GM19372 (cell line): ENCODE measurements around the gene NDST1.

ENCODE experiments used
- ATAC-seq: cut with Tn5 transposase; IDR thresholded peaks from one replicate; pipeline ENCODE4 v1.9.1; 2021; ENCODE audit warnings: mild to moderate bottlenecking, low read depth, moderate library complexity; ENCODE audit not compliant: unreplicated experiment

NDST1 gene

GRCh38 chr5:150540042-150540441, 32.1 kb downstream of the NDST1 start:
- ATAC-seq, result no peak

GRCh38 chr5:150540615-150541396, 32.9 kb downstream of the NDST1 start:
- ATAC-seq, result no peak

- ATAC-seq, result no peak
Measured at GRCh38 chr5:150541397-150541675, 33.4 kb downstream of the NDST1 start.

GRCh38 chr5:150541895-150542294, 34.0 kb downstream of the NDST1 start:
- ATAC-seq, result no peak

- ATAC-seq, result no peak
Measured at GRCh38 chr5:150542933-150543445, 35.1 kb downstream of the NDST1 start.

GRCh38 chr5:150544611-150545219, 36.8 kb downstream of the NDST1 start:
- ATAC-seq, result peak; percentile 94

GRCh38 chr5:150545246-150545645, 37.3 kb downstream of the NDST1 start:
- no peak for ATAC-seq

GRCh38 chr5:150548123-150548522, 40.2 kb downstream of the NDST1 start:
- no peak for ATAC-seq

GRCh38 chr5:150549735-150550134, 41.8 kb downstream of the NDST1 start:
- no peak for ATAC-seq

- no peak for ATAC-seq
Measured at GRCh38 chr5:150550286-150550685, 42.4 kb downstream of the NDST1 start.

- ATAC-seq, result no peak
Measured at GRCh38 chr5:150551066-150551465, 43.1 kb downstream of the NDST1 start.

GRCh38 chr5:150553402-150553801, 45.5 kb downstream of the NDST1 start:
- ATAC-seq, result no peak

GRCh38 chr5:150553911-150554310, 46.0 kb downstream of the NDST1 start:
- no peak for ATAC-seq

GRCh38 chr5:150554857-150555256, 46.9 kb downstream of the NDST1 start:
- no peak for ATAC-seq

GRCh38 chr5:150556106-150556505, 48.2 kb downstream of the NDST1 start:
- no peak for ATAC-seq

GRCh38 chr5:150556859-150557508, 49.1 kb downstream of the NDST1 start:
- no peak for ATAC-seq

- ATAC-seq, result no peak
Measured at GRCh38 chr5:150557509-150557872, 49.6 kb downstream of the NDST1 start.

GRCh38 chr5:150558088-150558621, 50.2 kb downstream of the NDST1 start:
- no peak for ATAC-seq

- ATAC-seq, result no peak
Measured at GRCh38 chr5:150559088-150559487, 51.2 kb downstream of the NDST1 start.

- ATAC-seq, result no peak
Measured at GRCh38 chr5:150559701-150560100, 51.8 kb downstream of the NDST1 start.

GRCh38 chr5:150560401-150561191, 52.7 kb downstream of the NDST1 start:
- ATAC-seq, result peak; percentile 89
